Activated CD8-positive, alpha-beta memory T cell treated with anti-CD3 and anti-CD28 coated beads, Interleukin-2, amount 50 U/mL, for 48 hours (primary cell): Measurements from ENCODE around the gene DOCK10.

ENCODE experiments used
- DNase-seq: peaks from one replicate; pipeline ENCODE4 v3.0.0-alpha.2; 2020

Gene DOCK10

GRCh38 chr2:225040856-225041206 lies 1.4 kb downstream of the DOCK10 start:
- DNase-seq: peak; percentile 72

- DNase-seq: no peak
Measured at GRCh38 chr2:225040142-225040541, 2.1 kb downstream of the DOCK10 start.

GRCh38 chr2:225038231-225038523 lies 4.1 kb downstream of the DOCK10 start:
- no peak for DNase-seq

GRCh38 chr2:225037415-225038230 lies 4.6 kb downstream of the DOCK10 start:
- no peak for DNase-seq

- DNase-seq: no peak
Measured at GRCh38 chr2:225036431-225036830, 5.8 kb downstream of the DOCK10 start.

- no peak for DNase-seq
Measured at GRCh38 chr2:225033440-225034318, 8.6 kb downstream of the DOCK10 start.

DNA sequence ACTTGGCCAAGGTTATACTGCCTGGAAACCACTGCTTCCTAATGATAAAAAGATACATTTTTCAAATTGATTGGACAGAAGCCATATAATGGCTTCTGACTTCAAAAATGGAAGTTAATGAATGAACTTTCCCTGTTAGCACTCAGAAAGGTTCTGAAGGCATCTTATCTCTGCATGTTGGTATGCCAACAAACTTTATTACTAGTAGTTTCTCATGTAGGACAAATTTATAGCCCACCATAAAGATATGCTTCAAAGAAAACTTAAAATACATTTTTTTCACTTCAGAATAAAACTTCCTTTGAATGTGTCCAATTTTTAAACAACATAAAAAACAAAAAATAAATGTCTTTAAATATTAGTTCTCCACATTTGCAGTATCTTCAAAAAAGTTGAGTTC lies 10.0 kb downstream of the DOCK10 start:
- DNase-seq: no peak

DNA sequence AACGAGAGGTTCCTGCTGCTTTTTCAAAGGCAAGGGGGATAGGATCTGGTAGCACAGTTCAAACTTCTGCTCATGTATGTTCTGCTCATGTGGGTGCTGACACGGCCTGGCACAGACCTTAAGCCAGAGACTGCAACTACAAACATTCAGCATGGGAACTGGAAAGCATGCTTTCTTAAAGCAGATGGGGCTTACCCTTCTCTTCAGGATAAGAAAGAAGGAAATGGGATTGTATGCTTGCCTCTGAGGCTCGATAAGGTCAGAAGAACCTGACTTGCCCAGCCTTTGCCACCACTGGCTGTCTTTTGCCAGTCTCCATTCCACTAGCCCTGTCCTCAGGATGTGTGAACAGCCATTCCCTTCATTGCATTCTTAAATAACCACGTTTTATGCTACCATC lies 10.7 kb downstream of the DOCK10 start:
- no peak for DNase-seq

DNA sequence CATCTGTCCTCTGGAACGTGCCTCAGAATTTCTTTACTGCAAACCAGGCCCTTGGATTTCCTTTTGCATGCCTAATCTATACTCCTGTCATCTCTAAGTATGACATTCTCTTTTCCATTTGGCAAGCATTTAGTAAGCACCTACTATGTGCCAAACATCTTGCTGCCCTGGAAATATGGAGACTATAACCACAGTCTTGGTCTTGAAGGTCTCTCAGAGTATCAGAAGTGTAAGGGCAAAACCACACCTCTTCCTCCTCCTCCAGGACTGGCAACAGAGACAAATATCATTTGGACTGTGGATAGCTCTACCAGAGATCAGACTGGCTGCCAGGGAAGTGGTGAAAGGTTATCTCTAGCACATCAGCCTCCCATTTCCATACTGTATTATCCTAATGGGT lies 11.4 kb downstream of the DOCK10 start:
- no peak for DNase-seq

DNA sequence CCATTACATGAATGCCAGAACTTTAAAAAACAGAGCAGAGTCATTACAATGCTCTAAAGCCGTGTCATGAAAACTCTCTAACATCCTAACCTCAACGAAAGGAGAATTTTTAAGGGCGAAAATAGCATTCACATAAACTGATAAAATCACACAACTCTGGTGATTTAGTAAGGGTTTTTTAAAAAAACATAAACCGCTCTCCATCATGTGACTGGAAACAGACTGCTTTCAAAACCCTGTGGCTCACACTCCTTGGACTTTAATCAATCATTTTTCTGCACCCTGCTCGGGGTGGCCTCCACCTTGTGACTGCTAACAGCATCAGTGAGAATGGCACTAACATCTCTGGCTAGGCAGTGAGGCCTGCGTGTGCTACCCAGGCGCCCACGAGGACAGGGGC lies 12.1 kb downstream of the DOCK10 start:
- no peak for DNase-seq

DNA sequence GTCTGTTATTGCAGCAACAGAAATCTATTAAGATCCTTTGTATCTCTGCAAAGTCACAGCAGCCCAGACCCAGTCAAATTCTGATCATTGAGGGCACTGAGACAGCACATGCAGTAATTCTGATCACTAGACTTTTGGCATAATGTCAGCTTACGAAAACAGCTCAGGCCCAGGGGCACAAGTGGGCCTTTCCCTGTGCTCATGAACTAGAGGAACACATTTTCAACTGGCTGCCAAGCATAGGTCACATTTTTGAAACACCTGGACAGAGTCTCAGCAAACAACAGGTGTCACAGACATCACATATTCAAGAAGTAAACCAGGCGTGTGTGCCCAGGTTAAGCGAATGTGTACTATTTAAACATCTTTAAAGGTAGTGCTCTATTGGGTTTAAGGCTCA lies 13.7 kb downstream of the DOCK10 start:
- no peak for DNase-seq

DNA sequence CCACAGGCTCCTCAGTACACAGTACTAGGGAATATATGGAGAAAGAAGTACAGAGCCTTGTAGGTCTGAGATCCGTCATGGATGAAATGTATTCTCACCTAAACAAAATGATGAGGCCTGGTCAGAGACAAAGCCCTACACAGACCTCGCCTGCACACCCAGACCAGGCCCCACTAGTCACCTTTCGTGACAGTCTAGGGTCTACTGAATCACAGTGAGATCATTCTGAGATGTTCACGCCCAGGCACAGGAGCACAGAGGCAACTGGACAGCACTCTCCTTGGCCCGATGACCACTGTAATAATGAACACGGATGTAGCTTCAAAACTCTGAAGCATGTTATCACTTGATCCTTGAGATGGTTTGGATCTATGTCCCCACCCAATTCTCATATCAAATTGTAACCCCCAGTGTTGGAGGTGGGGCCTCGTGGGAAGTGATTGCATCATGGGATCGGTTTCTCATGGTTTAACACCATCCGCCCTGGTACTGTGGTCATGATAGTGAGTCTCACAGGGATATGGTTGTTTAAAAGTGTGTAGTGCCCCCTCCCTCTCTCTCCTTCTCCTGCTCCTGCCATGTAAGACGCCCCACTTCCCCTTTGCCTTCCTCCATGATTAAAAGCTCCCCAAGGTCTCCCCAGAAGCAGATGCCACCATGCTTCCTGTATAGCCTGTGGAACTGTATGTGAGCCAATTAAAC lies 15.1 kb downstream of the DOCK10 start:
- no peak for DNase-seq

DNA sequence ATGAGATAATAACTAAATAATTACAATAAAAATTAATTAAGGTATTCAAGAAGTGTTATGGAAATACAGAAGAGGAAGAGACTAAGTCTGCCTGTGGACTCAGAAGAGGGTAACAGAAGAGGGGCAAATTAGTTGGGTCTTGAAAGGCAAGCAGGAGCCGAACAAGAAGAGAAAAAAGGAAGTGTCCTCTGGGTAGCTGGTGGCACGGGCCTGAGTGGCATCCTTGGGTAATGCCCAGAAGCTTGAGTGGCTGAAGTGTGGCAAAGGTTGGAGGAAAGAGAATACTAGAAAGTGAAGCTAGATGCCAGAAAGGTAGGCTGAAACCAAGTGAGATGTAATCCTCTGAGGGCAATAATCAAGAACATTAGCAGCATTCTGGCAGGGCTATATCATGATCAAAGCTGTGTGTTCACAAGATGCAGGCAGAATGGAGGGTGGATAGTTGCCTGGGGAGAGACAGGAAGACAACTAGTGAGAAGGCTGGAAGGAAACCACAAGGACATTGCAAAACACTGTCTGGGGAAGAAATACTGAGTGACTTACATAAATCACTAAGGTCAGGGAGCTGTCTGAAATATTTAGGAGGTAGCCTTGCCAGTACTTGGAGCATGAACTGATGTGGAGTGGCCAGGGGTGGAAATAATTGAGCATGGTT lies 16.2 kb downstream of the DOCK10 start:
- no peak for DNase-seq

GRCh38 chr2:225022188-225022587 lies 20.1 kb downstream of the DOCK10 start:
- DNase-seq: no peak

- DNase-seq: no peak
Measured at GRCh38 chr2:225020168-225020849, 22.0 kb downstream of the DOCK10 start.

- no peak for DNase-seq
Measured at GRCh38 chr2:225019105-225019504, 23.2 kb downstream of the DOCK10 start.

- no peak for DNase-seq
Measured at GRCh38 chr2:225017713-225018112, 24.6 kb downstream of the DOCK10 start.

DNA sequence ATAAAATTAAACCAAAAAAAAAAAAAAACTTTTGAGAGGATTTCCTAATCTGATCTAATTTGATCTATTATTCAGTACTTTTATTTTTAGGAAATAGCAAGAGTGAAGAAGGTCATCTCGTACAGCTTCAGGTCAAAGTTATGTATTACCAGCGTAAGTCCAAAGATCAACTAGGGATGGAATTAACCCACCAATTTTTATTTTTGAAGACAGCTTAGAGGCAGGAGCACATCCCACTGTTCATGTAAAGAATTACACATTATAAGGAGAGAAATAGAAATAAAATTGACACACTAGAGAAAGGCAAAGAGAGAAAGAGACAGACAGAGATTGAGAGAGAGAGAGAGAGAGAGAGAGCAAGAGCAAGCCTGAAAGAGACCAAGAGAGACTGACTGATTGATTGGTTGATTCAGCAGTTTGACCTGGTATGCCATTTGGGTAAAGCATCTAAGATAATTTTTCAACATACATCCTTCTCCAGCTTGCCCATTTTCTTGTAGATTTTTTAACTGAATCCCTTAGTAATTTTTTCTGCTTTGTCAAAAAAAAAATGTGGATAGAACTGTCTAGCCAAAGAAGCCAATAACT lies 25.1 kb downstream of the DOCK10 start:
- no peak for DNase-seq

DNA sequence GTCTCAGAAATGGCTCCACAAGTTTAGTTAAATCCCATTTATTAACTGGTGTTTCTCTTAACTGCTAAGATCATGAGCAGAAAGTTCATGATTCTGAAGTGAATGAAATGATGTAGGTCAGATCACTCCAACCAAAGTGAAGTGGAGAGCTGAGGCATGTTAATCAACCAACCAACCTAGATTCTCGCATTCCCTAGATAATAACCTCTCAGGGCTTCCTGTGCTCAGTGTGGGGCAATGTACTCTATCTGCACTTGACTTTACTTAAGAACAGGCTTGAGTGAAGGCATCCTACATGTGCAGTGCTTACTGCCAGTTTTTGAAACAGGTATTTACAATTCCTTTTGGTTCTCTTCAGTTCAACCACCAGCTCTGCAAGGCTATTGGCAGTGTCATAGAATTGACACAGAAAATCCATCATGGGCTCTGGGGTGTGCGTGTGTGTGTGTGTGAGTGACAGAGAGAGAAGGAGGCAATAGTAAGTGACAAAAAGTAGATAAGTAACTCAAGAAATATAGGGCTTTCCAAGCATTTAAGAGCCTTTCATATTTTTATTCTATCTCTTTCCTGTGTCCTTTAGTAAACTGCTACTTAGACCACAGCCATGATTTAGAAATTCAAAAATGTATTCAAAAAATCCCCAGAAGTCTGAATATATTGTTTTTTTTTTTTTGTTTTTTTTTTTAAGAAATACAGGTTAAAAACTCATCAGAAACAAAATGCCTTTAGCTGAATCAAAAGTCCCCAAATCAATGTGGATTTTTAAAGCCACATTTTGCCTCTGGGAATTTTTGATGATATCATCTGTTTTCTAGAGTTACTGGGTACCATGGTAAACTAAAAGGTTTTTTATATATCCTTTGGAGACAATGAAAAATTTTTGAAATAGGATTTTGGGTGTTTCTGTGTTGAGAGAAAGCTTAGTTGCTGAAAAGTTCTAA lies 28.6 kb downstream of the DOCK10 start:
- DNase-seq: no peak

GRCh38 chr2:225011585-225011984 lies 30.7 kb downstream of the DOCK10 start:
- DNase-seq: no peak

GRCh38 chr2:225010804-225011203 lies 31.5 kb downstream of the DOCK10 start:
- DNase-seq: no peak
